HG03095 (cell line): ENCODE measurements around the gene ANKRD6.
"Not testable (repeated sequence)": the region's sequence is repeated elsewhere in the genome, so short reads cannot be mapped to it uniquely, and the experiment has no call there.

Experiments used
- ATAC-seq: cut with Tn5 transposase; IDR thresholded peaks from one replicate; pipeline ENCODE4 v1.9.1; 2021; ENCODE audit warnings: moderate library complexity; ENCODE audit not compliant: unreplicated experiment

The ANKRD6 gene

GRCh38 chr6:89641581-89641980 lies 208.6 kb downstream of the ANKRD6 start:
- not testable (repeated sequence) for ATAC-seq

DNA sequence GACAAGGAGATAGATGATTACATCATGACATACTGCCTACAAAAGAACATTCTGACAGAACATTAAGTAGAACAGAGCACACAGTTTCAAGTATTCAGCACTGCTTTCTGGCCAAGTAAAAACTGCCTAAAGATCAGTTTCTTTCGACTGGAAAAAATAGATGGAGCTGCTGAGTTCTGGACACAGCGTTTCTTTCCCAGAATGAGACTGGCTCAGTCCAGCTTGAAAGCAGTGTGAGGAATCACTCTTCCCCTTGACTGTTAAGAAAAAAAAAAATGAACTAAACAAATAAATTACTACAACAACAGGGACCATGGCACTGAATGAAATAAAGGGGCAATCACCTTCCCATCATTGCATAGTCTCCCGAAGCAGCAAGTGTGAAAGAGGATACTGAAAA lies 210.0 kb downstream of the ANKRD6 start:
- no peak for ATAC-seq

- ATAC-seq: no peak
Measured at GRCh38 chr6:89643406-89643805, 210.5 kb downstream of the ANKRD6 start.

DNA sequence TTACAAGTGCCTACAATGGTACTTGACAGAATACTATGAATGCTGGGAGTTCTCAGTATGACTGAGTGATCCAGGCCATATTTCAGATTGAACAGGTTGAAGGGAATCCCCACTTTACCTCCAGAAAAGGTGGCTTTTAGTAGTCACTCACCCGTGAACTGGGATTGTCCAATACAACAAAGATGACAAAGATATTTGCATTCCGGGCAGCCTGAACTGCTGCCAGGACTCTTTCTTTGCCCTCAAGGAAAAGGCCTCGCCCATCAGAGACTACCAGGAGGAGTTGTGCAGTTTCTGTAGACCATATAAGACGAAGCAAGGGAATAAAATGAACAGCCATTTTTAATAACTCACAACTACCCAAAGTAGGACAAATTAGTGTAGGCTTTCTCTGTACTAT lies 211.9 kb downstream of the ANKRD6 start:
- no peak for ATAC-seq

DNA sequence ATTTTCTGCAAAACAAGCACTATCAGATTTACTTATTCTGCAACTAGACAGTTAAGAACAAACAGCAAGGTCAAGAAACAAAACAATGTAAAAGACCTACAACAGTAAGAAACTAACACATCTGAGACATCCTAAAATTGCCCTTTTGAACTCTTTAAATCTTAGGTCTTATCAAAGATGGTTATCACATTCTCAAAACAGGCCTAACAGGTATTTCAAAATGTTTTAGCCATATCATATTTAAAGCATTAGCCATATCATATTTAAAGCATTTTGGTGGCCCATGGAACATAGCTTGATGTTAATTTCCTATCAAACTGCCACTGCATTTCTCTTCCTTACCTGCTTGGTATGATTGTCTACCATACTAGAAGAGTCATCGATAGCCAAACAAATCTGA lies 216.7 kb downstream of the ANKRD6 start:
- ATAC-seq: no peak

DNA sequence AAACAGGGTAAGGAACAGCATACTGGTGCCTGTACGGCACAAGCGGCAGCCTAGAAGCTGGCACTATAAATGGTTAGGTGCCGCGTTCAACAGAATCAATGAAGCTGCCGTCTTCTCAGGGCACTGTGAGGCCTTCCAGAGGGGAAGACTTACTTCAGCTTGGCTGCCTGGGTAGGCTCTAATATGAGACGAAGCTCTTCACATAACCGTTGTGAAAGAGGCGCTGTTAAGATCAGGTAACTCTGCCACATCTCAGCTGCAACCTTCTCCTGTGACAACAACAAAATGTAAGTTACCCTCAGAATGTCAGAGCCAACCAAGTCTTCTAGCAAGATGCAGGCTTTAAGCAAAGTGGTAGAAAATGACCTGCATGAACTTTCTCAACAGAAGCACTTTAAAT lies 217.6 kb downstream of the ANKRD6 start:
- no peak for ATAC-seq

DNA sequence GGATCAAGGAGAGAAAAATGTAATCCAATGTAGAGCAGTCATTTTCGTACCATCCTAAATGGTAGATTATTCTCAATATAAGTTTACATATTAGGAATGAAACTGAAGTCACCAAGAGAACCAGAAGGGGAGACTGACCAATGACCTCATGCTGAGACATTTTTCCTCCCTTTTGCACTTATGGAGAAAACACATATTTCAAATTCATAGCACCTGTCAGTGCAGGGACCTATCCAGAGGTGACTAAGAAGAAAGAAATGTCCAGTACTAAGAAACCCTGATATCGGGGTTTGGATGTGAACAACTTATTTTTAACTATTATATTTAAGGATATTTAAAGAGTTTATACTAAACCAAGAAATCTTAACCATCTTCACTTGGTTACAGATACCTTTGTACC lies 222.2 kb downstream of the ANKRD6 start:
- ATAC-seq: no peak

- no peak for ATAC-seq
Measured at GRCh38 chr6:89657445-89658158, 224.7 kb downstream of the ANKRD6 start.

GRCh38 chr6:89660981-89661380 lies 228.0 kb downstream of the ANKRD6 start:
- ATAC-seq: no peak

GRCh38 chr6:89661559-89661958 lies 228.6 kb downstream of the ANKRD6 start:
- ATAC-seq: no peak

GRCh38 chr6:89662659-89663223 lies 229.8 kb downstream of the ANKRD6 start:
- no peak for ATAC-seq

DNA sequence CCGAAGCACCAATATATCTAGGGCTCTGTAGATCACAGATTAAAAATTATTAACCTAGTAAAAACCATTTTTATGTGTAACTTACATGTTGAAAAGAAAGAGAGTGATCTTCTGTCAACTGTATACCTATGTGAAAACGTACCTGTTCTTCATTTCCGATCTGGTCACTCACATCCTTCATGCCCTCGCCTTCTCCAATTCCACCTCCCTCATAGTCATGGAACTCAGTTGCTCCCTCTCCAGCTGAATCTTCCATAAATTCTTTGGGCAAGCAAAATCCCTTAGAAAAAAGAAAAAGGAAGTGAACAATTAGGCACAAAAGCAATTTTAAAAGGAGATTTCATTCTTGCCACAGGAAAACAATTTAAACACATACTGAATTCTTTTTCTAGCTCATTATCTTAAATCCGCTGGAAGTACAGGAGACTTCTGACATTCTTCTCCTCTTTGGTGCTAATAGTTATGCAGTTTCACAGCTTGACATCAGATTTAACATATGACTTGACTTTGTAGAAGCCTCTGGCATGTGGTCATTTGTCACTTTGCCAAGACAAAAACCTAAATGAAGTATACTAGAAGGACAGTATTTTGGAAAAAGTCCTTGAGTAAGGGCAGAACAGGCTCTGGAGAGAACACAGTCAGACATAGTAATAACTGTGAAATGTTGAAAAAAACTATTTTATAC lies 235.1 kb downstream of the ANKRD6 start:
- no peak for ATAC-seq

- no peak for ATAC-seq
Measured at GRCh38 chr6:89669002-89669401, 236.1 kb downstream of the ANKRD6 start.

DNA sequence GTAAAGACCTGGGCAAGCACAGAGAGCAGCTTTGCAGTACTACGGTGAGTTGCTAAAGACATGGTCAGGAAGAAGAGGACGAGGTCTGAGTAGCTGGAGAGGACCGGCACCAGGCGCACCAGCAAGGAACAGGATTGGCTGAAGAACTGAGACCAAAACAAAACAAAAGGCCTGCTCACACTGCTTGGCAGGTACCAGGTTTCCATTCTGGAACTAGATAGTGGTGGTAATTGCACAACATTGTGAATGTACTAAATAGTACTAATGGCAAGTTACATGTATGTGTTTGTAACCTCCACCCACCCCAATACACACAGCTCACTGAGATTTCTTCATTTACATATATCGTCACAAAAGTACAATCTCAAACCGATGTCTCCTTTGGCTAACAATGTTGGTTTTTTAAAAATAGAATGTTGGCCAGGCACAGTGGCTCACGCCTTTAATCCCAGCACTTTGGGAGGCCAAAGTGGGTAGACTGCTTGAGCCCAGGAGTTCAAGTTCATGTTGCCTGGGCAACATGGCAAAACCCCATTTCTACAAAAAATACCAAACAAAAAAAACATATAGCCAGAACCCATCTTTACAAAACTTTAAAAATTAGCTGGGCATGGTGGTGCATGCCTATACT lies 238.1 kb downstream of the ANKRD6 start:
- ATAC-seq: no peak

- no peak for ATAC-seq
Measured at GRCh38 chr6:89675949-89676748, 243.2 kb downstream of the ANKRD6 start.

DNA sequence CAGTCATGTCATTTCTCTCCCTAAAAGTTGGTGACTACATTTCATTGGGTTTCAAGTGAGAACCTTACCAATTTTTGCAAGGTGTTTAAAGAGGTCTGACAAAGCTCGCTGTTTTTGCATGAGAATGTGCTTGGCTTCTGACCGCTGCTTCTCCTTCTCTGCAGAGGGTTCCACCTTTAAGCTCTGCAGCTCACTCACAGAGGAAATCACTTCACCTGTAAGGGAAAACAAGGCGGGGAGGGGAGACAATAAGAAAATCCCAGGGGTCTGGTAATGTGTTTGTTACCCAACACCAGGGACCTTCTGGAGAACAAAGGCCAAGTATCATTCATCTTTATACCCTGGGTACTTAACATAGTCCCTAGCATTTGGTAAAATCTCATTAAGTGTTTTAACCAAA lies 245.6 kb downstream of the ANKRD6 start:
- ATAC-seq: no peak

- no peak for ATAC-seq
Measured at GRCh38 chr6:89679215-89680120, 246.5 kb downstream of the ANKRD6 start.

- no peak for ATAC-seq
Measured at GRCh38 chr6:89680150-89680549, 247.2 kb downstream of the ANKRD6 start.

GRCh38 chr6:89680551-89680950 lies 247.6 kb downstream of the ANKRD6 start:
- no peak for ATAC-seq

DNA sequence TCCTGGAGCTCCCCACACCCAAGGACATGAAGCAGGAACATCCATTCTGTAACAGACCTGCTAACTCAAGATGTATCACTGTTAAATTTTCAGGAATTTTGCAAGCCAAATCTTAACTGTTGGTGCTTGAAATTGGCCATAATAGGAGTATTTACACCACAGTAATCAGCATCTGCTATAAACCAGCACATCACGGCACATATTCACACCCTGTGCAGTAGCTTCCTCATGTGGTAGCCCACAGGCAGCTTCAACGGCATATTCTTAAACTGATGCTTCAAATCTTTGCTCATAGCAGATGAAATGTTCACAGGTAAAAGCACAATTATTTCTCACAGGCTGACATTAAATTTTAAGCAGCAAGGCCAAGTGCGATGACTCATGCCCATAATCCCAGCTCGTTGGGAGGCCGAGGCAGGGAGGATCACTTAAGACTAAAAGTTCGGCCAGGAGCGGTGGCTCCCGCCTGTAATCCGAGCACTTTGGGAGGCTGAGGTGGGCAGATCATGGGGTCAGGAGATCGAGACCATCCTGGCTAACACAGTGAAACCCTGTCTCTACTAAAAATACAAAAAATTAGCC lies 249.1 kb downstream of the ANKRD6 start:
- no peak for ATAC-seq
